Measurements from ENCODE around the gene GALK2.
A peak's percentile ranks its signal among the peaks of the same experiment; 100 is the strongest.

GALK2 gene

GRCh38 chr15:49320351-49320750 lies 150.3 kb downstream of the GALK2 start:
- no peak for TF ChIP-seq CTCF (IDR thresholded peaks at IDR 0.05; ENCODE audit: low read depth, low read length, missing control alignments)
- no peak overlapping the region for H3K4me3 ChIP-seq (replicated peaks; ENCODE audit: low read depth, low read length)
- no peak for DNase-seq (ENCODE audit: extremely low read depth, low read depth)

GRCh38 chr15:49323207-49323606 lies 153.2 kb downstream of the GALK2 start:
- no peak for TF ChIP-seq CTCF (IDR thresholded peaks at IDR 0.05; ENCODE audit: low read depth, low read length, missing control alignments)
- DNase-seq (ENCODE audit: extremely low read depth, low read depth) = no peak

DNA sequence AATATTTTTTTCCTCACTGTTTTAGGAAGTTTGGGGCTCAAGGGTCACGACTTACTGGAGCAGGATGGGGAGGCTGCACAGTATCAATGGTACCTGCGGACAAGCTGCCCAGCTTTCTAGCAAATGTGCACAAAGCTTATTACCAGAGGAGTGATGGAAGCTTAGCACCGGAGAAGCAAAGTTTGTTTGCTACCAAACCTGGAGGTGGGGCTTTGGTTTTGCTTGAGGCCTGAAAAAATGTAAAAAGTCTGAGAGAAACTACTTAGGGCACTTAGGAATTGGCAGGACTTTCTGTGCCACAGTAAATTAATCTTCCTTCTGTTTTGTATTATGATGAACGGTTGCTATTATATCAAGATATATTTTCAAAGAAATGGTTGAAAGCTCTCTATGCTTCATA lies 157.9 kb downstream of the GALK2 start:
- no peak for DNase-seq (ENCODE audit: extremely low read depth, low read depth)
- no peak overlapping the region for H3K4me3 ChIP-seq (replicated peaks; ENCODE audit: low read depth, low read length)
- no peak for TF ChIP-seq CTCF (IDR thresholded peaks at IDR 0.05; ENCODE audit: low read depth, low read length, missing control alignments)

More at GRCh38 chr15:49323207-49323606, 153.2 kb downstream of the GALK2 start:
- H3K4me3 ChIP-seq (replicated peaks; ENCODE audit: low read depth, low read length) = no peak overlapping the region

DNA sequence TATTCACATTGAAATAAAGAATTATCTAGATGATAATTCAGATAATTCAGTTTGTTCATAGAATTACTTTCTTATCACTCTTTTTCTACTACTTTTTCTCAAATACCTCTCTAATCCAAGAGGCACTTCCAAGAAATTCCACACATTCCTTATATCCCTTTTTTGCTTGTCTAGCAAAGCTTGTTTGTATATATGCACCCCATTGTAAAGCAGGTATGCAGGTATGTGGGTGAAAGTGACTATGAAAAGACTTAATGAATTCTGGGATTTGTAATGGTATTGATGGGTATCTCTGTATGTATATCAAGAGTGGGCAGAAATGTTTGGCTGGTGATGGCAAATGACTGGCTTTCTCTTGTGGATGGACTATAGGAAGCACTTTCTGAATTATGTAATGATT lies 158.9 kb downstream of the GALK2 start:
- no peak for TF ChIP-seq CTCF (IDR thresholded peaks at IDR 0.05; ENCODE audit: low read depth, low read length, missing control alignments)
- DNase-seq (ENCODE audit: extremely low read depth, low read depth) = no peak
- no peak overlapping the region for H3K4me3 ChIP-seq (replicated peaks; ENCODE audit: low read depth, low read length)

DNA sequence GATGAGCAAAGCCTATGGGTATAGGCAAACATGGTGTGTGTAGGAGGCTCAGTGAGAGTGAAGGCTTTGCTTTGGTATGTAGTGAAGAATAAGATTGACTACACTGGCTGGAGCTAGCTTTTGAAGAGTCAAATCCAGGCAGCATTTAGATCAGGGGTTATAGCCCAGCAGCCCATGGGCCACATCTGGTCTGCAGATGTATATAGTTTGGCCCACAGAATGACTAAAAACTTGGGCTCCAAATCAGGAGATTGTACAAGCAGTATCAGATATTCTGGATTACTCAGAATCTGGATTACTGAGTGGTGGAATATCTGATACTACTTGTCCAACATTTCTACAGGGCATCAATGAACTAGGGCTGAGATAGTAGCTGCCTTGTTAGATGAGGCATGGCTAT lies 160.1 kb downstream of the GALK2 start:
- peak; percentile 55 for DNase-seq (ENCODE audit: extremely low read depth, low read depth)
- H3K4me3 ChIP-seq (replicated peaks; ENCODE audit: low read depth, low read length) = no peak overlapping the region
- no peak for TF ChIP-seq CTCF (IDR thresholded peaks at IDR 0.05; ENCODE audit: low read depth, low read length, missing control alignments)

- no peak for DNase-seq (ENCODE audit: extremely low read depth, low read depth)
- TF ChIP-seq CTCF (IDR thresholded peaks at IDR 0.05; ENCODE audit: low read depth, low read length, missing control alignments) = no peak
- H3K4me3 ChIP-seq (replicated peaks; ENCODE audit: low read depth, low read length) = no peak overlapping the region
Observed at GRCh38 chr15:49331442-49331841, 161.4 kb downstream of the GALK2 start.

GRCh38 chr15:49331951-49332350 lies 161.9 kb downstream of the GALK2 start:
- TF ChIP-seq CTCF (IDR thresholded peaks at IDR 0.05; ENCODE audit: low read depth, low read length, missing control alignments) = no peak
- no peak overlapping the region for H3K4me3 ChIP-seq (replicated peaks; ENCODE audit: low read depth, low read length)
- DNase-seq (ENCODE audit: extremely low read depth, low read depth) = no peak
